Neural cell (in vitro differentiated cells): ENCODE results near the gene RBMX.

ENCODE experiments used
- EP300 ChIP-seq: fragments of 450-650 bp; conservative IDR thresholded peaks from 2 replicates; pipeline ENCODE4 v1.6.1; 2014; ENCODE audit warnings: antibody characterized with exemption, mild to moderate bottlenecking, moderate library complexity; ENCODE audit not compliant: poor library complexity, severe bottlenecking
- EZH2 ChIP-seq: fragments of 200-600, 300-800 bp; shearing (Covaris generic), sonication (generic); IDR thresholded peaks from 2 replicates; pipeline ENCODE4 v1.6.1; 2014; ENCODE audit warnings: antibody characterized with exemption, low read length, borderline replicate concordance, mild to moderate bottlenecking; ENCODE audit not compliant: insufficient read depth, poor library complexity, severe bottlenecking
- MXI1 ChIP-seq: fragments of 450-650 bp; conservative IDR thresholded peaks from 2 replicates; pipeline ENCODE4 v1.6.1; 2014; ENCODE audit warnings: antibody characterized with exemption, mild to moderate bottlenecking; ENCODE audit not compliant: poor library complexity, severe bottlenecking
- SMC3 ChIP-seq: fragments of 450-650 bp; conservative IDR thresholded peaks from 2 replicates; pipeline ENCODE4 v1.6.1; 2014; ENCODE audit warnings: antibody characterized with exemption, mild to moderate bottlenecking, moderate library complexity; ENCODE audit not compliant: poor library complexity
- TF ChIP-seq, protein P1 (sequence below): fragments of 450-650 bp; IDR thresholded peaks from 2 replicates; pipeline ENCODE4 v1.5.1; 2014; ENCODE audit warnings: antibody characterized with exemption, mild to moderate bottlenecking, moderate library complexity; ENCODE audit not compliant: poor library complexity, severe bottlenecking

DNA sequence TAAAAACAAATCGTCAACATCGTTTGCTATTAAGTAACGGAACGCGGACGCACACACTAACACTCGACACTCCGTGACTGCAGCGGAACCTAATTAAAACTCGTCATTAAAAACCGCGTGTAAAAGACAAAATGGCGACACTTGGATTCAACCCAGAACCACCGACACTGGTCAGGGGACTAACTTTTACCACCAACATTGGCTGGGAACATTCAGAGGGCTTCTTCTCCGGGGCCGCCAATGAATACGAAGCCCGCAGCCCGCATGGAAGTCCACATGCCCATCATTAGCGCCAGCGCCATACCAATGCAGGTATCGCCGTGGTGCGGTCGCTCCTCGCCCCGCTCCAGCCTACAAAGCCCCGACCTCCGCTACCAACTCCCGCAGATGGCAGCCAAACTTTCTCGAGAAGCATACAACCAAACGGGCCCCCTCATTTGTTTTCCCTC, 498 bp downstream of the RBMX start:
- TF ChIP-seq, protein P1, sequence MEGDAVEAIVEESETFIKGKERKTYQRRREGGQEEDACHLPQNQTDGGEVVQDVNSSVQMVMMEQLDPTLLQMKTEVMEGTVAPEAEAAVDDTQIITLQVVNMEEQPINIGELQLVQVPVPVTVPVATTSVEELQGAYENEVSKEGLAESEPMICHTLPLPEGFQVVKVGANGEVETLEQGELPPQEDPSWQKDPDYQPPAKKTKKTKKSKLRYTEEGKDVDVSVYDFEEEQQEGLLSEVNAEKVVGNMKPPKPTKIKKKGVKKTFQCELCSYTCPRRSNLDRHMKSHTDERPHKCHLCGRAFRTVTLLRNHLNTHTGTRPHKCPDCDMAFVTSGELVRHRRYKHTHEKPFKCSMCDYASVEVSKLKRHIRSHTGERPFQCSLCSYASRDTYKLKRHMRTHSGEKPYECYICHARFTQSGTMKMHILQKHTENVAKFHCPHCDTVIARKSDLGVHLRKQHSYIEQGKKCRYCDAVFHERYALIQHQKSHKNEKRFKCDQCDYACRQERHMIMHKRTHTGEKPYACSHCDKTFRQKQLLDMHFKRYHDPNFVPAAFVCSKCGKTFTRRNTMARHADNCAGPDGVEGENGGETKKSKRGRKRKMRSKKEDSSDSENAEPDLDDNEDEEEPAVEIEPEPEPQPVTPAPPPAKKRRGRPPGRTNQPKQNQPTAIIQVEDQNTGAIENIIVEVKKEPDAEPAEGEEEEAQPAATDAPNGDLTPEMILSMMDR: no peak
- TF ChIP-seq MXI1 (peak; percentile 70), SMC3 (no peak), EP300 (no peak), EZH2 (no peak)
